ENCODE measurements around the gene ERVK3-1. TPM values are rescaled to one million over a fixed set of nuclear protein-coding genes. Genes with fewer than 3 reads are reported as not detected.

ERVK3-1 gene
- polyA plus RNA-seq, 2 of the 4 experiments (the other 2 are of a cell fraction) = 109 to 142 TPM

DNA sequence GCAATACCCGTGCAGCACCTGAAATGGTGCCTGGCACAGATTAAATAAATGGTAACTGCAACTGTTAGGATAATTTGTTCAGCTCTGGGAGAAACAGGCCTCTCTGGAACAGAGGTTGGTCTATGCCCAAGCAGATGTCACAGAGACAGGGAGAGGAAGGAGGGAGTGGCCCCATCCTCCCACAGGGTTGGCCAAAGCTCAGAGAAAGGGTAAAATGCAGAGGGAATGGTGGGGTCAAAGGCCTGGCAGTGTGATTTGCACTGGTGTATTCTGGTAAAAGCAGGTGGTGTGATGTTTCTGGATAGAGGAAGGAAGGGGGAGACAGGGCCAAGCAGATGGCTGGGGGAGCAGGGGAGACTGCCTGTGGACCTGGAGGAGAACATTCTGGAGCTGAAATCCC lies 31.0 kb downstream of the ERVK3-1 start (continued):
- TF ChIP-seq CTCF (IDR thresholded peaks at IDR 0.05) = no peak

DNA sequence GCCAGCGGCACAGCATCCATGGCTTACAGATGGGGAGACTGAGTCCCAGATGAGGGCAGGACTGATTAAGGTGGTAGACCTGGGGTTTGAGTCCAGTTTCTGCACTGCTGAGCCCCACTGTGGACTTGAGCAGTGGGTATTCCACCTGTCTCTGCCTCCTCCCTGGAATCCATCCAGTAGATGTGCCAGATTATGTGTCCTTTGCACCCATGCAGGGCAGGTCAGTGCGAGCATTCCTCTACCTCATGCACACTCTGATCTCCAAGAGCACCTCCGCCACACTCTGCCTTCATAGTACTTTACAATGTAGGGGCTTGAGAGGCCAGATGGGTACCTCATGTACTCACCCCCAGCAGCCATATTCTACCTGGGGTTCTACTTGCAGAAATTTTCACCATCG lies 31.6 kb downstream of the ERVK3-1 start:
- Histone ChIP-seq H3K9me3 (peaks cover 72% of the 10 kb centered on the region), H3K4me2 (no peak overlapping the region), H3K4me1 (no peaks in the 10 kb centered on the region), H3K27ac (no peak overlapping the region), H3K4me3 (no peak overlapping the region)
- CTCF ChIA-PET = interaction anchor here (1.7 kb wide), 1 partner anchor 18 kb away, joined by 4 read pairs; no protein-coding TSS in a partner anchor
- TF ChIP-seq HDAC2 (IDR thresholded peaks at IDR 0.05) (no peak), ATOH8 (CRISPR knock-in tag; IDR thresholded peaks at IDR 0.05; ENCODE audit: low read depth) (no peak), MAZ (IDR thresholded peaks at IDR 0.05; ENCODE audit: borderline replicate concordance, low read depth, low read length) (no peak), ZFP36 (IDR thresholded peaks at IDR 0.05; ENCODE audit: borderline replicate concordance, partially characterized antibody) (no peak), ZC3H11A (IDR thresholded peaks at IDR 0.05) (no peak), FOXS1 (CRISPR knock-in tag; IDR thresholded peaks at IDR 0.05) (no peak), EP300 (IDR thresholded peaks at IDR 0.05) (no peak), BHLHE40 (IDR thresholded peaks at IDR 0.05; ENCODE audit: low read depth, low read length) (no peak), BCL3 (IDR thresholded peaks at IDR 0.05) (no peak), CHD2 (IDR thresholded peaks at IDR 0.05; ENCODE audit: low read length, partially characterized antibody) (no peak), HMGXB4 (CRISPR knock-in tag; IDR thresholded peaks at IDR 0.05; ENCODE audit: borderline replicate concordance) (no peak), POLR2A (IDR thresholded peaks at IDR 0.05; ENCODE audit: low read length) (no peak), CBX2 (IDR thresholded peaks at IDR 0.05; ENCODE audit: borderline replicate concordance, low read depth) (no peak), RFX5 (IDR thresholded peaks at IDR 0.05) (no peak)
- TF ChIP-seq, protein P1, sequence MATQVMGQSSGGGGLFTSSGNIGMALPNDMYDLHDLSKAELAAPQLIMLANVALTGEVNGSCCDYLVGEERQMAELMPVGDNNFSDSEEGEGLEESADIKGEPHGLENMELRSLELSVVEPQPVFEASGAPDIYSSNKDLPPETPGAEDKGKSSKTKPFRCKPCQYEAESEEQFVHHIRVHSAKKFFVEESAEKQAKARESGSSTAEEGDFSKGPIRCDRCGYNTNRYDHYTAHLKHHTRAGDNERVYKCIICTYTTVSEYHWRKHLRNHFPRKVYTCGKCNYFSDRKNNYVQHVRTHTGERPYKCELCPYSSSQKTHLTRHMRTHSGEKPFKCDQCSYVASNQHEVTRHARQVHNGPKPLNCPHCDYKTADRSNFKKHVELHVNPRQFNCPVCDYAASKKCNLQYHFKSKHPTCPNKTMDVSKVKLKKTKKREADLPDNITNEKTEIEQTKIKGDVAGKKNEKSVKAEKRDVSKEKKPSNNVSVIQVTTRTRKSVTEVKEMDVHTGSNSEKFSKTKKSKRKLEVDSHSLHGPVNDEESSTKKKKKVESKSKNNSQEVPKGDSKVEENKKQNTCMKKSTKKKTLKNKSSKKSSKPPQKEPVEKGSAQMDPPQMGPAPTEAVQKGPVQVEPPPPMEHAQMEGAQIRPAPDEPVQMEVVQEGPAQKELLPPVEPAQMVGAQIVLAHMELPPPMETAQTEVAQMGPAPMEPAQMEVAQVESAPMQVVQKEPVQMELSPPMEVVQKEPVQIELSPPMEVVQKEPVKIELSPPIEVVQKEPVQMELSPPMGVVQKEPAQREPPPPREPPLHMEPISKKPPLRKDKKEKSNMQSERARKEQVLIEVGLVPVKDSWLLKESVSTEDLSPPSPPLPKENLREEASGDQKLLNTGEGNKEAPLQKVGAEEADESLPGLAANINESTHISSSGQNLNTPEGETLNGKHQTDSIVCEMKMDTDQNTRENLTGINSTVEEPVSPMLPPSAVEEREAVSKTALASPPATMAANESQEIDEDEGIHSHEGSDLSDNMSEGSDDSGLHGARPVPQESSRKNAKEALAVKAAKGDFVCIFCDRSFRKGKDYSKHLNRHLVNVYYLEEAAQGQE (IDR thresholded peaks at IDR 0.05) = no peak
- TF ChIP-seq, protein P2, sequence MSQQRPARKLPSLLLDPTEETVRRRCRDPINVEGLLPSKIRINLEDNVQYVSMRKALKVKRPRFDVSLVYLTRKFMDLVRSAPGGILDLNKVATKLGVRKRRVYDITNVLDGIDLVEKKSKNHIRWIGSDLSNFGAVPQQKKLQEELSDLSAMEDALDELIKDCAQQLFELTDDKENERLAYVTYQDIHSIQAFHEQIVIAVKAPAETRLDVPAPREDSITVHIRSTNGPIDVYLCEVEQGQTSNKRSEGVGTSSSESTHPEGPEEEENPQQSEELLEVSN (IDR thresholded peaks at IDR 0.05; ENCODE audit: borderline replicate concordance, low read depth) = no peak
- DNase-seq (ENCODE audit: low read depth in 1 of 2, low spot score in 1 of 2) (no peak), FAIRE-seq (no peak), ATAC-seq (no peak)
- POLR2A ChIA-PET = interaction anchor here (1.8 kb wide), 1 partner anchor 26 kb away, joined by 5 read pairs; the partner anchor contains the start of gene ZNF497
- 94% methylated on average over 4 of the region's 4 CpGs for WGBS (ENCODE audit: missing lambda C conversion rate)
